ENCODE measurements around the gene B3GALT6.
"Not testable (repeated sequence)": the region's sequence is repeated elsewhere in the genome, so short reads cannot be mapped to it uniquely, and the experiment has no call there.

Gene B3GALT6

GRCh38 chr1:1243266-1243660, 11.2 kb downstream of the B3GALT6 start:
- FAIRE-seq (no peak), DNase-seq (ENCODE audit: insufficient read length, low spot score) (no peak)
- TF ChIP-seq POLR2A (IDR thresholded peaks at IDR 0.05; ENCODE audit: low read depth, low read length) (no peak), PAX5 (IDR thresholded peaks at IDR 0.05; ENCODE audit: insufficient read depth, low read length, severe bottlenecking) (no peak), POU2F2 (IDR thresholded peaks at IDR 0.05; ENCODE audit: low read depth, low read length) (no peak), TAF1 (IDR thresholded peaks at IDR 0.05; ENCODE audit: low read depth, low read length) (no peak), POLR2AphosphoS5 (IDR thresholded peaks at IDR 0.05; ENCODE audit: low read depth, low read length) (no peak), SPI1 (IDR thresholded peaks at IDR 0.05; ENCODE audit: low read depth, low read length) (no peak)

GRCh38 chr1:1243807-1244191, 11.8 kb downstream of the B3GALT6 start:
- TF ChIP-seq PAX5 (IDR thresholded peaks at IDR 0.05; ENCODE audit: insufficient read depth, low read length, severe bottlenecking) (no peak), POLR2AphosphoS5 (IDR thresholded peaks at IDR 0.05; ENCODE audit: low read depth, low read length) (no peak), POU2F2 (IDR thresholded peaks at IDR 0.05; ENCODE audit: low read depth, low read length) (no peak), POLR2A (IDR thresholded peaks at IDR 0.05; ENCODE audit: low read depth, low read length) (no peak), TAF1 (IDR thresholded peaks at IDR 0.05; ENCODE audit: low read depth, low read length) (no peak), SPI1 (IDR thresholded peaks at IDR 0.05; ENCODE audit: low read depth, low read length) (no peak)
- FAIRE-seq (no peak), DNase-seq (ENCODE audit: insufficient read length, low spot score) (no peak)

- TF ChIP-seq PAX5 (IDR thresholded peaks at IDR 0.05; ENCODE audit: insufficient read depth, low read length, severe bottlenecking) (no peak), SPI1 (IDR thresholded peaks at IDR 0.05; ENCODE audit: low read depth, low read length) (no peak), POU2F2 (IDR thresholded peaks at IDR 0.05; ENCODE audit: low read depth, low read length) (no peak), POLR2AphosphoS5 (IDR thresholded peaks at IDR 0.05; ENCODE audit: low read depth, low read length) (no peak), TAF1 (IDR thresholded peaks at IDR 0.05; ENCODE audit: low read depth, low read length) (no peak), POLR2A (IDR thresholded peaks at IDR 0.05; ENCODE audit: low read depth, low read length) (no peak)
- no peak for FAIRE-seq
- DNase-seq (ENCODE audit: insufficient read length, low spot score) = no peak
Observed at GRCh38 chr1:1244192-1244811, 12.3 kb downstream of the B3GALT6 start.

- DNase-seq (ENCODE audit: insufficient read length, low spot score) (no peak), FAIRE-seq (no peak)
- no peak for TF ChIP-seq POLR2AphosphoS5 (IDR thresholded peaks at IDR 0.05; ENCODE audit: low read depth, low read length)
- TF ChIP-seq SPI1 (IDR thresholded peaks at IDR 0.05; ENCODE audit: low read depth, low read length) = no peak
- no peak for TF ChIP-seq POLR2A (IDR thresholded peaks at IDR 0.05; ENCODE audit: low read depth, low read length)
- TF ChIP-seq PAX5 (IDR thresholded peaks at IDR 0.05; ENCODE audit: insufficient read depth, low read length, severe bottlenecking) = no peak
Observed at GRCh38 chr1:1245178-1245816, 13.3 kb downstream of the B3GALT6 start.

GRCh38 chr1:1245817-1246576, 14.0 kb downstream of the B3GALT6 start:
- TF ChIP-seq PAX5 (IDR thresholded peaks at IDR 0.05; ENCODE audit: insufficient read depth, low read length, severe bottlenecking) (no peak), TAF1 (IDR thresholded peaks at IDR 0.05; ENCODE audit: low read depth, low read length) (no peak), POU2F2 (IDR thresholded peaks at IDR 0.05; ENCODE audit: low read depth, low read length) (no peak), SPI1 (IDR thresholded peaks at IDR 0.05; ENCODE audit: low read depth, low read length) (no peak), POLR2AphosphoS5 (IDR thresholded peaks at IDR 0.05; ENCODE audit: low read depth, low read length) (no peak), POLR2A (IDR thresholded peaks at IDR 0.05; ENCODE audit: low read depth, low read length) (no peak)
- FAIRE-seq = no peak

GRCh38 chr1:1246577-1247340, 14.7 kb downstream of the B3GALT6 start, which contains the start of gene C1QTNF12:
C1QTNF12 (minus strand) TSS chr1:1246722; CDS start chr1:1246690, 32 bp downstream.
- TF ChIP-seq TAF1 (IDR thresholded peaks at IDR 0.05; ENCODE audit: low read depth, low read length) = no peak
- TF ChIP-seq POLR2AphosphoS5 (IDR thresholded peaks at IDR 0.05; ENCODE audit: low read depth, low read length) = no peak
- TF ChIP-seq POU2F2 (IDR thresholded peaks at IDR 0.05; ENCODE audit: low read depth, low read length) = no peak
- no peak for TF ChIP-seq SPI1 (IDR thresholded peaks at IDR 0.05; ENCODE audit: low read depth, low read length)
- no peak for TF ChIP-seq PAX5 (IDR thresholded peaks at IDR 0.05; ENCODE audit: insufficient read depth, low read length, severe bottlenecking)
- TF ChIP-seq POLR2A (IDR thresholded peaks at IDR 0.05; ENCODE audit: low read depth, low read length) = no peak
- DNase-seq (ENCODE audit: insufficient read length, low spot score) = no peak
- FAIRE-seq = no peak

More at GRCh38 chr1:1245817-1246576, 14.0 kb downstream of the B3GALT6 start:
- no peak for DNase-seq (ENCODE audit: insufficient read length, low spot score)

- TF ChIP-seq SPI1 (IDR thresholded peaks at IDR 0.05; ENCODE audit: low read depth, low read length) (no peak), POLR2AphosphoS5 (IDR thresholded peaks at IDR 0.05; ENCODE audit: low read depth, low read length) (no peak), PAX5 (IDR thresholded peaks at IDR 0.05; ENCODE audit: insufficient read depth, low read length, severe bottlenecking) (no peak), TAF1 (IDR thresholded peaks at IDR 0.05; ENCODE audit: low read depth, low read length) (no peak), POLR2A (IDR thresholded peaks at IDR 0.05; ENCODE audit: low read depth, low read length) (no peak), POU2F2 (IDR thresholded peaks at IDR 0.05; ENCODE audit: low read depth, low read length) (no peak)
- DNase-seq (ENCODE audit: insufficient read length, low spot score) (no peak), FAIRE-seq (no peak)
Observed at GRCh38 chr1:1247341-1247913, 15.4 kb downstream of the B3GALT6 start.

- FAIRE-seq; DNase-seq (ENCODE audit: insufficient read length, low spot score): not testable (repeated sequence)
Observed at GRCh38 chr1:1248009-1248913, 16.2 kb downstream of the B3GALT6 start.

Measured in GM12891 (cell line).